ENCODE measurements around the gene GRM3. TPM values are rescaled to one million over a fixed set of nuclear protein-coding genes. Genes with fewer than 3 reads are reported as not detected.
"Not testable (repeated sequence)": the region's sequence is repeated elsewhere in the genome, so short reads cannot be mapped to it uniquely, and the experiment has no call there.

The GRM3 gene
- total RNA-seq = not detected

DNA sequence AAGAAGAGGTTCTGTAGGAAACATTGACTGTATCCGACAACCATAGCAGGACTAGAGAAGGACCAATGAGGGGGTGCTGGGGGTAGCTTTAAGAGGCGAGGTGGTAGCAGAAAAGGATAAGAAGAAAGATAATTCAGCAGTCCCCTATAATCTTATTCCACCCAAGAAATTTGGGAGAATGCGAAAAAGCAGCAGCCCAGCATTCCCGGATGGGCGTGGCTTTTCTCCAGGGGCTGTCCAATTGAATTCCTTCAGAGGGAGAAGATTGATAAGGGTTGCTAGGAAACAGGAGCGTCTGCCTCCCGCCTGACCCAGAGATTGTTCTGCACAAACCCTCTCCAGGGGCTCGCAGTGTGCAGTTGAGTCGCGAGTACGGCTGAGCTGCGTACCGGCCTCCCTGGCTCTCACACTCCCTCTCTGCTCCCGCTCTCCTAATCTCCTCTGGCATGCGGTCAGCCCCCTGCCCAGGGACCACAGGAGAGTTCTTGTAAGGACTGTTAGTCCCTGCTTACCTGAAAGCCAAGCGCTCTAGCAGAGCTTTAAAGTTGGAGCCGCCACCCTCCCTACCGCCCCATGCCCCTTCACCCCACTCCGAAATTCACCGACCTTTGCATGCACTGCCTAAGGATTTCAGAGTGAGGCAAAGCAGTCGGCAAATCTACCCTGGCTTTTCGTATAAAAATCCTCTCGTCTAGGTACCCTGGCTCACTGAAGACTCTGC lies at the start of gene GRM3:
Gene GRM3 (plus strand): TSS at position 349 of the 721 bp plus-strand sequence. CDS start 121,237 bp downstream, outside the sequence.
- Histone ChIP-seq H3K4me1 (peaks cover 12 to 15% of the 10 kb centered on the region in 2 donors), H3K9me3 (no peaks in the 10 kb centered on the region), H3K36me3 (no peaks in the 10 kb centered on the region), H3K4me3 (replicated peaks in 1 of 3) (peak within 1 kb of the TSS in 1 of 3 donors; percentile 0), H3K27me3 (no peaks in the 10 kb centered on the region), H3K27ac (no peak within 1 kb of the TSS)
- WGBS, 2 donors = 3 to 4% methylated on average over 23 of the region's 23 CpGs
- peak; percentile 3 to 26 for DNase-seq
- no peak for TF ChIP-seq POLR2A (IDR thresholded peaks at IDR 0.05)
- intact Hi-C loops (cut with DNase I) = no loop called here

DNA sequence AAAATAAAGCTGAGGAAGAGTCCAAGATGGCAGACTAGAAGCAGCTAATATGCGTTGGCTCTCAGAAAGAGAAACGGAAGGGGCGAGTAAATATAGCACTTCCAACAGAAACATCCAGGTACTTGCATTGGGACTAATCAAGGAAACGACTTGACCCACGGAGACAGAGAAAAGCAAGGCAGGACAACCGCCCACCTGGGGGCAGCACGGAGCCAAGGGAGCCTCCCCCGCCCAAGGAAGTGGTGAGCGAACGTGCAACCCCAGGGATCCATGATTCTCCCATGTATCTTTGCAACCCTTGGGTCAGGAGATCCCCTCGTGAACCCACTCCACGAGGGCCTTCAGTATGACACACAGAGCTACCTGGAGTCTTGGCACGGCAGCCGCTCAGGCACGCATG lies 45.4 kb upstream of the GRM3 start:
- Histone ChIP-seq H3K4me1 (no peaks in the 10 kb centered on the region), H3K36me3 (no peaks in the 10 kb centered on the region), H3K4me3 (replicated peaks in 1 of 3) (no peak overlapping the region), H3K27ac (no peak overlapping the region), H3K27me3 (no peaks in the 10 kb centered on the region), H3K9me3 (no peaks in the 10 kb centered on the region)
- intact Hi-C loops (cut with DNase I) = no loop called here
- peak in 1 of 2 donors; percentile 17 for DNase-seq
- whole genome bisulfite sequencing, 2 donors = 54 to 61% methylated on average over 10 to 15 of the region's 15 CpGs
- no peak for TF ChIP-seq POLR2A (IDR thresholded peaks at IDR 0.05)
- TF ChIP-seq, protein P1, sequence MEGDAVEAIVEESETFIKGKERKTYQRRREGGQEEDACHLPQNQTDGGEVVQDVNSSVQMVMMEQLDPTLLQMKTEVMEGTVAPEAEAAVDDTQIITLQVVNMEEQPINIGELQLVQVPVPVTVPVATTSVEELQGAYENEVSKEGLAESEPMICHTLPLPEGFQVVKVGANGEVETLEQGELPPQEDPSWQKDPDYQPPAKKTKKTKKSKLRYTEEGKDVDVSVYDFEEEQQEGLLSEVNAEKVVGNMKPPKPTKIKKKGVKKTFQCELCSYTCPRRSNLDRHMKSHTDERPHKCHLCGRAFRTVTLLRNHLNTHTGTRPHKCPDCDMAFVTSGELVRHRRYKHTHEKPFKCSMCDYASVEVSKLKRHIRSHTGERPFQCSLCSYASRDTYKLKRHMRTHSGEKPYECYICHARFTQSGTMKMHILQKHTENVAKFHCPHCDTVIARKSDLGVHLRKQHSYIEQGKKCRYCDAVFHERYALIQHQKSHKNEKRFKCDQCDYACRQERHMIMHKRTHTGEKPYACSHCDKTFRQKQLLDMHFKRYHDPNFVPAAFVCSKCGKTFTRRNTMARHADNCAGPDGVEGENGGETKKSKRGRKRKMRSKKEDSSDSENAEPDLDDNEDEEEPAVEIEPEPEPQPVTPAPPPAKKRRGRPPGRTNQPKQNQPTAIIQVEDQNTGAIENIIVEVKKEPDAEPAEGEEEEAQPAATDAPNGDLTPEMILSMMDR (IDR thresholded peaks at IDR 0.05) = peak in 1 of 6 experiments; percentile 23

DNA sequence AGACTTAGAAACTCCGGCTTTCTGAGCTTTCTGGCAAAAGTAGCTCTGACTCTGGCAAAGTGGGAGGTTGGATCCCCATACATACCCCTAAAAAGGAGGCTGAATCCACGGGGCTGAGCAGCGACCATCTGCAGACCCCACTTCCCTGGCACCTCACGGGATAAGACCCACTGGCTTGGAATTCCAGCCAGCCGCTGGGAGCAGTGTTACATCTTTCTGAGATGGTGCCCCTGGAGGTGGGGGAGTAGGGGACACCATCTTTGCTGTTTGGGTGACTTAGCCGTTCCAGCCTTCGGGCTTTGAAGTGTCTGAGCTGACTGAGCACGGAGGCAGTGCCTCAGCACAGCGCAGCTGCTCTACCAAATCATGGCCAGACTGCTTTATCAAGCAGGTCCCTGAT lies 45.0 kb upstream of the GRM3 start:
- Histone ChIP-seq H3K4me3 (replicated peaks in 1 of 3) (no peak overlapping the region), H3K36me3 (no peaks in the 10 kb centered on the region), H3K27ac (no peak overlapping the region), H3K4me1 (no peaks in the 10 kb centered on the region), H3K9me3 (no peaks in the 10 kb centered on the region), H3K27me3 (no peaks in the 10 kb centered on the region)
- intact Hi-C loops (cut with DNase I) = no loop called here
- DNase-seq = no peak
- WGBS, 2 donors = 88 to 91% methylated on average over 8 to 9 of the region's 9 CpGs
- no peak for TF ChIP-seq POLR2A (IDR thresholded peaks at IDR 0.05)
- TF ChIP-seq, protein P1 (IDR thresholded peaks at IDR 0.05) = no peak

DNA sequence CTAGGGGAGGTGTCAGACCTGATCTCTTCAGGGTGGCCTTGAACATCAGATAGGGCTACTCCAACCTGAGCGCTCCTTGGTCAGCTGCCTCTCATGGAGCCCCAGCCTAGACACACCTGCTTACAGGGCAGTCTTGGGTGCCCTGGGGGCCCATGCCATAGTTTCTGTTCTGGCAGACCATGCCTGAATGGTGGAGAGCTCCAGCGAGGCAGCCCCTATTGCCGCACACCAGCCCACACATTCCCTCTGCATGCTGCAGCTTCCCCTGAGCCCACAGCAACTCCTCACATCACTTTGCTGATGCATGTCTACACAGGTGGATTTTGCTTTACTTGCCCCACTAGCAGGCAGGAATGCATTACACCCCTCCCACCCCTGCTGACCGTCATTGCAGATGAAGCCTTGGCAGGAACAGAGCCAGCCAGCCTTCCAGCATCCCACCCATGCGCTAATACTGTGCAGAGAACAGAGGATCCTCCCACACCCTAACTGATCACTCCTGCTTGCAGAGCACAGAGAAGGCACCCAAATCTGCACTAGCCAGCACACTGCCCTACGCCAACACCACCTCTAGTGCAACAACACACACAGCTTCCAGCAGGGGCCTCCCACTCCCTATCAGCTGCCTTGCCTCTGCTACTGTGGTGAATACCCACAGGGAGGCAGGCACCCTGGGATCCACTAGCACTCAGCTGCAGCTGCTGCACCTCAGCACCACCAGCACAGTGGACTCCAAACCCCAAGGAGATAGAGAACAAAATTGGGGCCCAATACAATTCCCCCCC lies 43.0 kb upstream of the GRM3 start:
- Histone ChIP-seq H3K27ac (no peak overlapping the region), H3K4me1 (no peaks in the 10 kb centered on the region), H3K9me3 (no peaks in the 10 kb centered on the region), H3K4me3 (replicated peaks in 1 of 3) (no peak overlapping the region), H3K27me3 (no peaks in the 10 kb centered on the region), H3K36me3 (no peaks in the 10 kb centered on the region)
- intact Hi-C loops (cut with DNase I) = no loop called here
- WGBS, 2 donors = 79 to 89% methylated on average over 5 to 6 of the region's 6 CpGs
- DNase-seq = no peak
- TF ChIP-seq POLR2A (IDR thresholded peaks at IDR 0.05) = no peak
- TF ChIP-seq, protein P1 (IDR thresholded peaks at IDR 0.05) = no peak

DNA sequence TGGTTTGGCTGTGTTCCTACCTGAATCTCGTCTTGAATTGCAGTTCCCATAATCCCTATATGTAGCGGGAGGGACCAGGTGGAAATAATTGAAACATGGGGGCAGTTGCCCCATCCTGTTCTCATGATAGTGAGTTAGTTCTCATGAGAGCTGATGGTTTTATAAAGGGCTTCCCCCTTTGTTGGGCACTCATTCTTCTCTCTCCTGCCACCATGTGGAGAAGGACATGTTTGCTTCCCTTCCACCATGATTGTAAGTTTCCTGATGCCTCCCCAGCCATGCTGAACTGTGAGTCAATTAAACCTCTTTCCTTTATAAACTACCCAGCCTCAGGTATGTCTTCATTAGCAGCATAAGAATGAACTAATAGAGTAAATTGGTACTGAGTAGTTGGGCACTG lies 28.0 kb upstream of the GRM3 start:
- H3K4me1 ChIP-seq; H3K27ac ChIP-seq; H3K9me3 ChIP-seq; H3K4me3 ChIP-seq (replicated peaks in 1 of 3); intact Hi-C loops (cut with DNase I); H3K27me3 ChIP-seq; H3K36me3 ChIP-seq; DNase-seq: not testable (repeated sequence)
- 91 to 92% methylated on average over 2 of the region's 2 CpGs for WGBS, 2 donors

All from thyroid gland (tissue), 4 donors.